Loucy (cell line): ENCODE data around the gene NEU4.

Source experiments
- H2AFZ ChIP-seq: fragments of 200-600 bp; sonication (generic); 2 replicates; pipeline ENCODE4 v1.6.0; 2016; ENCODE audit warnings: antibody characterized with exemption, mild to moderate bottlenecking, low read length, moderate library complexity
- H3F3A ChIP-seq: fragments of 200-600 bp; 2 replicates; pipeline ENCODE4 v1.6.0; 2016; ENCODE audit warnings: antibody characterized with exemption, low read depth, mild to moderate bottlenecking
- H3K27me3 ChIP-seq: fragments of 200-600 bp; sonication (generic); 2 replicates; pipeline ENCODE4 v1.6.1; 2014; ENCODE audit warnings: low read length, mild to moderate bottlenecking; ENCODE audit not compliant: insufficient read depth, poor library complexity, severe bottlenecking
- H3K36me3 ChIP-seq: fragments of 200-600 bp; sonication (generic); 2 replicates; pipeline ENCODE4 v1.6.1; 2016; ENCODE audit warnings: low read length; ENCODE audit not compliant: insufficient read depth
- H3K4me1 ChIP-seq: fragments of 200-600 bp; sonication (generic); 2 replicates; pipeline ENCODE4 v1.5.1; 2014; ENCODE audit warnings: low read length, mild to moderate bottlenecking; ENCODE audit not compliant: insufficient read depth, poor library complexity, severe bottlenecking
- H3K4me2 ChIP-seq: fragments of 200-600 bp; sonication (generic); 2 replicates; pipeline ENCODE4 v1.6.0; 2014; ENCODE audit warnings: antibody characterized with exemption, low read length, low read depth, mild to moderate bottlenecking; ENCODE audit not compliant: poor library complexity, severe bottlenecking
- H3K4me3 ChIP-seq: fragments of 200-600 bp; sonication (generic); 2 replicates; pipeline ENCODE4 v1.5.1; 2014; ENCODE audit warnings: low read length, mild to moderate bottlenecking, mixed read lengths; ENCODE audit not compliant: poor library complexity, severe bottlenecking
- H3K79me2 ChIP-seq: fragments of 200-600 bp; sonication (generic); 2 replicates; pipeline ENCODE4 v1.6.1; 2014; ENCODE audit warnings: low read length; ENCODE audit not compliant: insufficient read depth
- H3K9ac ChIP-seq: fragments of 200-600 bp; sonication (generic); 2 replicates; pipeline ENCODE4 v1.6.0; 2014; ENCODE audit warnings: mild to moderate bottlenecking, low read depth, low read length, moderate library complexity; ENCODE audit not compliant: poor library complexity, severe bottlenecking
- H3K9me2 ChIP-seq: fragments of 200-600 bp; sonication (generic); replicated peaks from 2 replicates; pipeline ENCODE4 v1.6.1; 2016; ENCODE audit warnings: low read depth, low read length, mixed read lengths
- H3K9me3 ChIP-seq: fragments of 200-600 bp; sonication (generic); 2 replicates; pipeline ENCODE4 v1.6.1; 2014; ENCODE audit warnings: mild to moderate bottlenecking, antibody characterized with exemption, low read length, low read depth; ENCODE audit not compliant: insufficient read depth
- H4K20me1 ChIP-seq: fragments of 200-600 bp; sonication (generic); 2 replicates; pipeline ENCODE4 v1.6.0; 2014; ENCODE audit warnings: antibody characterized with exemption, low read length, mild to moderate bottlenecking; ENCODE audit not compliant: insufficient read depth, poor library complexity, severe bottlenecking
- CTCF ChIP-seq: fragments of 200-600 bp; sonication (generic); conservative IDR thresholded peaks from 2 replicates; pipeline ENCODE4 v1.5.1; 2014; ENCODE audit warnings: mild to moderate bottlenecking, antibody characterized with exemption, low read length
- EZH2phosphoT487 ChIP-seq: fragments of 200-600 bp; IDR thresholded peaks from 2 replicates; pipeline ENCODE4 v1.6.1; 2018; ENCODE audit warnings: antibody characterized with exemption, mild to moderate bottlenecking, moderate library complexity, borderline replicate concordance

The NEU4 gene

GRCh38 chr2:241762933-241763369, 46.0 kb upstream of the NEU4 start:
- H3K4me3 ChIP-seq, result no peak overlapping the region
- H3K4me2 ChIP-seq, result no peak overlapping the region
- H3K9me3 ChIP-seq, result no peaks in the 10 kb centered on the region
- H3K4me1 ChIP-seq, result peaks cover 14% of the 10 kb centered on the region
- H3K9ac ChIP-seq, result no peak overlapping the region
- no peaks in the 10 kb centered on the region for H3K9me2 ChIP-seq
- H3F3A ChIP-seq, result no peaks in the 10 kb centered on the region; the same call in 1 of the 2 replicates
- no peak overlapping the region for H2AFZ ChIP-seq
- no peaks in the 10 kb centered on the region for H3K79me2 ChIP-seq
- no peaks in the 10 kb centered on the region for H4K20me1 ChIP-seq
- H3K27me3 ChIP-seq, result no peaks in the 10 kb centered on the region
- TF ChIP-seq CTCF (no peak), EZH2phosphoT487 (no peak)
- H3K36me3 ChIP-seq, result no peaks in the 10 kb centered on the region

GRCh38 chr2:241763551-241764274, 45.3 kb upstream of the NEU4 start:
- H2AFZ ChIP-seq, result no peak overlapping the region
- H3K4me3 ChIP-seq, result no peak overlapping the region
- no peak overlapping the region for H3K9ac ChIP-seq
- no peaks in the 10 kb centered on the region for H3K27me3 ChIP-seq
- H3K36me3 ChIP-seq, result no peaks in the 10 kb centered on the region
- no peaks in the 10 kb centered on the region for H3K79me2 ChIP-seq
- H3F3A ChIP-seq, result no peaks in the 10 kb centered on the region; the same call in 1 of the 2 replicates
- H3K4me1 ChIP-seq, result peaks cover 14% of the 10 kb centered on the region
- no peaks in the 10 kb centered on the region for H4K20me1 ChIP-seq
- no peak for TF ChIP-seq EZH2phosphoT487
- no peak for TF ChIP-seq CTCF
- H3K4me2 ChIP-seq, result no peak overlapping the region
- H3K9me2 ChIP-seq, result no peaks in the 10 kb centered on the region
- no peaks in the 10 kb centered on the region for H3K9me3 ChIP-seq

GRCh38 chr2:241764275-241765241, 44.4 kb upstream of the NEU4 start:
- Histone ChIP-seq H3K36me3 (no peaks in the 10 kb centered on the region), H3K9me3 (no peaks in the 10 kb centered on the region), H3K4me3 (no peak overlapping the region), H4K20me1 (no peaks in the 10 kb centered on the region), H3K79me2 (no peaks in the 10 kb centered on the region), H3F3A (no peaks in the 10 kb centered on the region; the same call in 1 of the 2 replicates), H3K27me3 (no peaks in the 10 kb centered on the region), H3K9ac (no peak overlapping the region), H2AFZ (no peak overlapping the region), H3K4me1 (peaks cover 14% of the 10 kb centered on the region), H3K9me2 (no peaks in the 10 kb centered on the region), H3K4me2 (no peak overlapping the region)
- TF ChIP-seq CTCF (no peak), EZH2phosphoT487 (no peak)
